Kidney glomerular epithelial cell (primary cell): ENCODE results near the gene STH.

Experiments
- DNase-seq: peaks from one replicate; lab custom pipeline; 2025; lab: John Stamatoyannopoulos, UW

STH gene

DNA sequence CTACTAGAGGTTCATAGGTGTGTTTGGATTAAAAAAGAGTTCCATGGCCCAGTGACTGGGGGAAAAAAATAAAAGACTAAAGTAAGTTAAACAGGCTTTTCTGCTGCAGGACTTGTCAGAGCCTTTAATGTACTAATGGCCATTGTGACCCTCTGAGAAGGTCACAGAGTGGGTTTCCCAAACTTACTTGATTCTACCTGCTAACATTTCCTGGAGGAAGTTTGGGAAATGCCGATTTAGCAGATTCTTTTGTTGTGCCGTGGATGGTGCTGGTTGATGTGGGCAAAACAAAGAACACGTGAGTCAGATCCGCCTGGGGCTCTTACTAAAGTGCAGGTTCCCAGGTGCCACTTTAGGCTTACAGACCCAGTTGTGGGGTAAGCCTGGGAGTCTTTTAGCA is 13.6 kb upstream of the STH start:
- no peak for DNase-seq

DNA sequence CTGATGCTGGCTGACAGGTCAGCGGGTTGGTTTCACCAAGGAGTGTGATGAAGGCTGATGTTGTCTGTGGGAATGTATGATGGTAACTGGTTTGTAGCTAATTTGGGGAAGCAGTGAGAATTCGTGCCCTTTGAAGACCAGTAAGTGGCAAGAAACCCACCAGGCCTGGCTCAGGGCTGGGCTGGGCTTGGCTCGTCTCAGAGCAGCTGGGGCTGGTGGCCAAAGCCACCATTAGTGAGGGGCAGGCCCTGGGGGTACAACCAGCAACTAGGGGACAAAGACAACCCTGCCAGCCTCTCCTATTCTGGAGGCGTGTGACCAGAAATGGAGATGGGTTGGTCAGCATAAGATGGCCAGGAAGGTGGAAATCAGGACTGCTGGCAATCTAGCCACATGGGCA is 13.0 kb upstream of the STH start:
- DNase-seq = no peak

DNA sequence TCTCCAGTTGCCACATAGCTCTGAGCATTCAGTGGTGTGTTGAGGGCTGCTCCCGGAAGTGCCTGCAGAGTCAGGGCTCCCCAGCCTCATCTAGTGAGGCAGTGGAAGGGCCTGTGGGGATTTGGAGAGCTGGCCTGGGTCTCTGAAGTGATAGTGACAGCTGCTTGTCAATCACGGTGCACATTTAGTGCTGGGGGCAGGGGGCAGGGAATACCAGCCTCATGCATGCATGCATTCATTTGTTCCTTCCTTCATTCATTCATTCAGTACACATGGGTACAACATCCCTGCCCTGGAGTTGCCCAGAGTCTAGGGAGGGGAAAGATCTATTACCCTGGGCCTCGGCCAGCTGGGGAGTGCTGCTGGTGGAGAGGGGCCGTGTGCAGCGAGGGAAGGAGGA is 11.3 kb upstream of the STH start:
- DNase-seq = no peak

DNA sequence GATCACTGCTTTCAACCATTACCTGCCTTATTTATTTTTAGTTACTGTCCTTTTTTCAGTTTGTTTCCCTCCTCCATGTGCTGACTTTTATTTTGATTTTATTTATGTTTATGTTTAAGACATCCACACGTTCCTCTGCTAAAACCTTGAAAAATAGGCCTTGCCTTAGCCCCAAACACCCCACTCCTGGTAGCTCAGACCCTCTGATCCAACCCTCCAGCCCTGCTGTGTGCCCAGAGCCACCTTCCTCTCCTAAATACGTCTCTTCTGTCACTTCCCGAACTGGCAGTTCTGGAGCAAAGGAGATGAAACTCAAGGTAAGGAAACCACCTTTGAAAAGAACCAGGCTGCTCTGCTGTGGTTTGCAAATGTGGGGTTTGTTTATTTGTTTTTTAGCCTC is 9.3 kb upstream of the STH start:
- no peak for DNase-seq

DNA sequence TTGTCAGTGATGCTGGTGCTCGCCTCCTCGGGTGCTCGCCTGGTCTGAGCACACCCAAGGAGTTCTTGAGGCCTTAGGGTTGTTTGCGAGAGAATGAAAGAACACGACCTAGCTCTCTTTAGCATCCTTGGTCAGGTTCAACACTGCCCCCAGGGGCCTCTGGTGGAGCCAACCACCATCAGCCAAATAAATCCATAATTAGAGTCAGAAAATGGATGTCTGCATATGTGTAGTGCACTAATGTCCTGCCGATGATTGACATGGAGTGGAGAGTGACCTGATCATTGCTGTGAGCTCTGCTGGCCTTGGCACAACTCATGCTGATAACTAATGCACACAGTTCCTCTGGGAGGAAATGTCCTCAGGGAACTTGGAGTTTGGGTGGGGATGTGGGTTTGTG is 8.2 kb upstream of the STH start:
- no peak for DNase-seq

DNA sequence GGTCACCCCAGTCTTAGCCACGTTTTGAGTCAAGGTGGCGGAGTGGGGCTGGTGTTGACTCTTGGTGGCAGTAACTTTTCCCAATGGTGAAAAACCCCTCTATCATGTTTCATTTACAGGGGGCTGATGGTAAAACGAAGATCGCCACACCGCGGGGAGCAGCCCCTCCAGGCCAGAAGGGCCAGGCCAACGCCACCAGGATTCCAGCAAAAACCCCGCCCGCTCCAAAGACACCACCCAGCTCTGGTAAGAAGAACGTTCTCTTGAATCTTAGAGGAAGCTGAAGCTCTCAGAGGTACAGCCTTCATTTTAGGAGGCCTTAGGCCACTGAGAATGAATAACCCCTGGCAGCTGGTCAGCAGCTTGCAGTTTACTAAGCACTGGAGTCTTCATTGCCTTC is 7.7 kb upstream of the STH start:
- DNase-seq = no peak

DNA sequence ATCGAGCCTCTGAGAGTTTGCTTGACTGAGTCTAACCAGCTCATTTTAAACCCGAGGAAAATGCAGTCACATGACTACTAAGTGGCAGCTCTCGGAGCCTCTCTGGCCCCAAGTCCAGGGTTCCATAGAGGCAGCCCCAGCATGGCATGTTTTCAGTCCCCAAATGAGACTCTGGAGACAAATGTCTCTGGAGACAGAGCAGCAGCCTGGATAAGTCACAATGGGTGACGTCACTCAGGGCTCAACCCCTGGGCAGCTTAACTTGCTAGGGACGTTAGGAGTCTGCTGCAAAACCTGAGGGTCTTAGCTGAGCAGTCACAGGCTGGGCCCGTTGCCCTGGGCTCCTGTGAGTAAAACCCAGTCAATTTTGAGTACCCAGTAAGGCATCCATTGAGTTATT is 6.9 kb upstream of the STH start:
- no peak for DNase-seq

DNA sequence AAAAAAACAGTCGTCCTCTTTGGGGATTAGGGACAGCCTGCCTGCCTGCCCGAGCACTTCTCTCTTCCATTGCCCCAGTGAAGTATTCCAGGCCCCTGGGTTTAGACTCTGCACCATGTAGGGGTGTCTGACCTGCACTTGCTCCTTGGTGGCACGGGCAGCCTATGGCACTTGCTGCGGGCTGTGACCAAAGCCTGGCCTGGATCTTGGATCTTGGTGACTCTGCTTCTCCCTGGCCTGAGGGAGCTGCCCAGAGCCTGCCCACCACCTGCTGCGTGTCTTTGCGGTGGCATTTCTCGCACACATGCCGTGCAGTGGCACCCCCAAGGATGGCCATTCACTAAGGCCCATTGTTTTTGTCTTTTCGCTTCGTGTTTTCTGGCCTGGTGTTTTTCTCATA is 6.1 kb upstream of the STH start:
- no peak for DNase-seq

DNA sequence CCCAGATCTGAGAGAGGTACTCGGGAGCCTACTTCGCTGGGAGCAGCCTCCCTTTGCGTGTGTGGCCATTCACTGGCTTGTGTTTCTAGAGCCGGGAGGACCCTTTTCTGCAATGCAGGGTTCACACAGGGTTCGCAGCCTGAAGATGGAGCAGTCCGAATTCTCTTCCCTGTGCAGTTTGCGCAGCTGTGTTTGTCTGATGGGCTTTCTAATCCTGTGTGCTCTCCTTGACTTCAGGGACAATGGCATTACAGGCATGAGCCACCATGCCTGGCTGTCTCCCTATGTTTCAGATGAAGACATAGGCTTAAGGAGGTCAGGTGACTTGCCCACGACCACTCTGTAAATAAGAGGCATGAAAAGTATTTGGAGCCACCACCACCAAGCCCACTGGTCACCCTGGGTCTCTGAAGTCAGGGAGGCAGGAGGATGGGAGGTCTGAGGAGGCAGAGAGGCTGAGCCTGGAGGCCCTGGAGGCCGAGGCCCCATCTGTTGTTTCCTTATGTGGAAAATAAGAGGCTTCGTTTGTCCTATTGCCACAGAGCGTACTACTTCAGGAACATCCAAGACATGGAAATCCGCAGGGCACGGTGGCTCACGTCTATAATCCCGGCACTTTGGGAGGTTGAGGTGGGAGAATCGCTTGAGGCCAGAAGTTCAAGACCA is 5.0 kb upstream of the STH start:
- no peak for DNase-seq

DNA sequence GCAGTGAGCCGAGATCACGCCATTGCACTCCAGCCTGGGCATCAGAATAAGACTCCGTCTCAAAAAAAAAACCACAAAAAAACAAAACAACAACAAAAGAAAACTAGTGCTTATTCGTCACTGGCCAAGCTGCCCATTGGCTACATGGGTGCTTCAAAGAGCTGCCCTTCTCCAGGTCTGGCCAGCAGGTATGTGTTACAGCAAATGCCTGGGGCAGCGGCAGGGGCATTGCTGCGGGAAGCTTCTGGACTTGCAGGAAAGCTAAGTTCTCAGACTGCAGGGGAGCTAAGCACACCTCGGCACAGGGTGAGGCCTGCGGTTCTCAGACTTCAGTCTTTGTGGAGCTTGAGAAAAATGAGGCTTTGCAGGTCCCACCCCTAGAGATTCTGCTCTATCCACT is 4.1 kb upstream of the STH start:
- no peak for DNase-seq

DNA sequence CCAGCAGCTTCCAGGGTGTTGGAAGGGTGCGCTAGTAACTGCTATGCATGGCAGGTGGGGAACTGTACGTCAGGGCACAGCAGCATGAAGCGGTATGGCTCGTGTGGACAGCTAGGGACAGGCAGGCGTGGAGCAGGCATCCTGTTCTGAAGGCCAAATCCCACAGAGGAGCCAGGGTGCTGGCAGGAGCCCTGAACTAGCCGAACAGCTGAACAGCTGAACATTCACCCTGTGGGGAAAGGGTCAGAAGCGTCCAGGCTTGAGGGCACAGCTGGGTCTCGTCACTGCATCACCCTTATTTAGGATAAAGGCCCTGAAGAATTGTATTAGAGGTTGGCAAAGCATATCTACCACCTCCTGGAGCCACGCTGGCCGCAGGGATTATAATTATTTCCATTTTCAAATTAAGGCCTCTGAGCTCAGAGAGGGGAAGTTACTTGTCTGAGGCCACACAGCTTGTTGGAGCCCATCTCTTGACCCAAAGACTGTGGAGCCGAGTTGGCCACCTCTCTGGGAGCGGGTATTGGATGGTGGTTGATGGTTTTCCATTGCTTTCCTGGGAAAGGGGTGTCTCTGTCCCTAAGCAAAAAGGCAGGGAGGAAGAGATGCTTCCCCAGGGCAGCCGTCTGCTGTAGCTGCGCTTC is 3.3 kb upstream of the STH start:
- no peak for DNase-seq

DNA sequence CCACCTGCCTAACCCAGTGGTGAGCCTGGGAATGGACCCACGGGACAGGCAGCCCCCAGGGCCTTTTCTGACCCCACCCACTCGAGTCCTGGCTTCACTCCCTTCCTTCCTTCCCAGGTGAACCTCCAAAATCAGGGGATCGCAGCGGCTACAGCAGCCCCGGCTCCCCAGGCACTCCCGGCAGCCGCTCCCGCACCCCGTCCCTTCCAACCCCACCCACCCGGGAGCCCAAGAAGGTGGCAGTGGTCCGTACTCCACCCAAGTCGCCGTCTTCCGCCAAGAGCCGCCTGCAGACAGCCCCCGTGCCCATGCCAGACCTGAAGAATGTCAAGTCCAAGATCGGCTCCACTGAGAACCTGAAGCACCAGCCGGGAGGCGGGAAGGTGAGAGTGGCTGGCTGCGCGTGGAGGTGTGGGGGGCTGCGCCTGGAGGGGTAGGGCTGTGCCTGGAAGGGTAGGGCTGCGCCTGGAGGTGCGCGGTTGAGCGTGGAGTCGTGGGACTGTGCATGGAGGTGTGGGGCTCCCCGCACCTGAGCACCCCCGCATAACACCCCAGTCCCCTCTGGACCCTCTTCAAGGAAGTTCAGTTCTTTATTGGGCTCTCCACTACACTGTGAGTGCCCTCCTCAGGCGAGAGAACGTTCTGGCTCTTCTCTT is 2.6 kb upstream of the STH start:
- DNase-seq = no peak

DNA sequence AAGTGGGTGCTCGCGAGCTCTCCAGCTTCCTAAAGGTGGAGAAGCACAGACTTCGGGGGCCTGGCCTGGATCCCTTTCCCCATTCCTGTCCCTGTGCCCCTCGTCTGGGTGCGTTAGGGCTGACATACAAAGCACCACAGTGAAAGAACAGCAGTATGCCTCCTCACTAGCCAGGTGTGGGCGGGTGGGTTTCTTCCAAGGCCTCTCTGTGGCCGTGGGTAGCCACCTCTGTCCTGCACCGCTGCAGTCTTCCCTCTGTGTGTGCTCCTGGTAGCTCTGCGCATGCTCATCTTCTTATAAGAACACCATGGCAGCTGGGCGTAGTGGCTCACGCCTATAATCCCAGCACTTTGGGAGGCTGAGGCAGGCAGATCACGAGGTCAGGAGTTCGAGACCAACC is 1.9 kb upstream of the STH start:
- no peak for DNase-seq

DNA sequence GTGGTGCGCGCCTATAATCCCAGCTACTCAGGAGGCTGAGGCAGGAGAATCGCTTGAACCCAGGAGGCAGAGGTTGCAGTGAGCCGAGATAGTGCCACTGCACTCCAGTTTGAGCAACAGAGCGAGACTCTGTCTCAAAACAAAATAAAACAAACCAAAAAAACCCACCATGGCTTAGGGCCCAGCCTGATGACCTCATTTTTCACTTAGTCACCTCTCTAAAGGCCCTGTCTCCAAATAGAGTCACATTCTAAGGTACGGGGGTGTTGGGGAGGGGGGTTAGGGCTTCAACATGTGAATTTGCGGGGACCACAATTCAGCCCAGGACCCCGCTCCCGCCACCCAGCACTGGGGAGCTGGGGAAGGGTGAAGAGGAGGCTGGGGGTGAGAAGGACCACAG is 1.4 kb upstream of the STH start:
- DNase-seq = no peak

DNA sequence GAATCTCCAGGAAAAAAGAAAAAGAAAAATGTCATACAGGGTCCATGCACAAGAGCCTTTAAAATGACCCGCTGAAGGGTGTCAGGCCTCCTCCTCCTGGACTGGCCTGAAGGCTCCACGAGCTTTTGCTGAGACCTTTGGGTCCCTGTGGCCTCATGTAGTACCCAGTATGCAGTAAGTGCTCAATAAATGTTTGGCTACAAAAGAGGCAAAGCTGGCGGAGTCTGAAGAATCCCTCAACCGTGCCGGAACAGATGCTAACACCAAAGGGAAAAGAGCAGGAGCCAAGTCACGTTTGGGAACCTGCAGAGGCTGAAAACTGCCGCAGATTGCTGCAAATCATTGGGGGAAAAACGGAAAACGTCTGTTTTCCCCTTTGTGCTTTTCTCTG is 845 bp downstream of the STH start:
- no peak for DNase-seq

DNA sequence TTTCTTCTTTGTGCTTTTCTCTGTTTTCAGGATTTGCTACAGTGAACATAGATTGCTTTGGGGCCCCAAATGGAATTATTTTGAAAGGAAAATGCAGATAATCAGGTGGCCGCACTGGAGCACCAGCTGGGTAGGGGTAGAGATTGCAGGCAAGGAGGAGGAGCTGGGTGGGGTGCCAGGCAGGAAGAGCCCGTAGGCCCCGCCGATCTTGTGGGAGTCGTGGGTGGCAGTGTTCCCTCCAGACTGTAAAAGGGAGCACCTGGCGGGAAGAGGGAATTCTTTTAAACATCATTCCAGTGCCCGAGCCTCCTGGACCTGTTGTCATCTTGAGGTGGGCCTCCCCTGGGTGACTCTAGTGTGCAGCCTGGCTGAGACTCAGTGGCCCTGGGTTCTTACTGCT is 1.2 kb downstream of the STH start:
- no peak for DNase-seq

DNA sequence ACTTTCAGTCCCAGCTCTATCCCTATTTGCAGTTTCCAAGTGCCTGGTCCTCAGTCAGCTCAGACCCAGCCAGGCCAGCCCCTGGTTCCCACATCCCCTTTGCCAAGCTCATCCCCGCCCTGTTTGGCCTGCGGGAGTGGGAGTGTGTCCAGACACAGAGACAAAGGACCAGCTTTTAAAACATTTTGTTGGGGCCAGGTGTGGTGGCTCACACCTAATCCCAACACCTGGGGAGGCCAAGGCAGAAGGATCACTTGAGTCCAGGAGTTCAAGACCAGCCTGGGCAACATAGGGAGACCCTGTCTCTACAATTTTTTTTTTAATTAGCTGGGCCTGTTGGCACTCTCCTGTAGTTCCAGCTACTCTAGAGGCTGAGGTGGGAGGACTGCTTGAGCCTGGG is 1.7 kb downstream of the STH start:
- no peak for DNase-seq

DNA sequence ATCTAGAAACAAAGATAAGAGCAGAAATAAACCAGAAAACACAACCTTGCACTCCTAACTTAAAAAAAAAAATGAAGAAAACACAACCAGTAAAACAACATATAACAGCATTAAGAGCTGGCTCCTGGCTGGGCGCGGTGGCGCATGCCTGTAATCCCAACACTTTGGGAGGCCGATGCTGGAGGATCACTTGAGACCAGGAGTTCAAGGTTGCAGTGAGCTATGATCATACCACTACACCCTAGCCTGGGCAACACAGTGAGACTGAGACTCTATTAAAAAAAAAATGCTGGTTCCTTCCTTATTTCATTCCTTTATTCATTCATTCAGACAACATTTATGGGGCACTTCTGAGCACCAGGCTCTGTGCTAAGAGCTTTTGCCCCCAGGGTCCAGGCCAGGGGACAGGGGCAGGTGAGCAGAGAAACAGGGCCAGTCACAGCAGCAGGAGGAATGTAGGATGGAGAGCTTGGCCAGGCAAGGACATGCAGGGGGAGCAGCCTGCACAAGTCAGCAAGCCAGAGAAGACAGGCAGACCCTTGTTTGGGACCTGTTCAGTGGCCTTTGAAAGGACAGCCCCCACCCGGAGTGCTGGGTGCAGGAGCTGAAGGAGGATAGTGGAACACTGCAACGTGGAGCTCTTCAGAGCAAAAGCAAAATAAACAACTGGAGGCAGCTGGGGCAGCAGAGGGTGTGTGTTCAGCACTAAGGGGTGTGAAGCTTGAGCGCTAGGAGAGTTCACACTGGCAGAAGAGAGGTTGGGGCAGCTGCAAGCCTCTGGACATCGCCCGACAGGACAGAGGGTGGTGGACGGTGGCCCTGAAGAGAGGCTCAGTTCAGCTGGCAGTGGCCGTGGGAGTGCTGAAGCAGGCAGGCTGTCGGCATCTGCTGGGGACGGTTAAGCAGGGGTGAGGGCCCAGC is 2.6 kb downstream of the STH start:
- no peak for DNase-seq

DNA sequence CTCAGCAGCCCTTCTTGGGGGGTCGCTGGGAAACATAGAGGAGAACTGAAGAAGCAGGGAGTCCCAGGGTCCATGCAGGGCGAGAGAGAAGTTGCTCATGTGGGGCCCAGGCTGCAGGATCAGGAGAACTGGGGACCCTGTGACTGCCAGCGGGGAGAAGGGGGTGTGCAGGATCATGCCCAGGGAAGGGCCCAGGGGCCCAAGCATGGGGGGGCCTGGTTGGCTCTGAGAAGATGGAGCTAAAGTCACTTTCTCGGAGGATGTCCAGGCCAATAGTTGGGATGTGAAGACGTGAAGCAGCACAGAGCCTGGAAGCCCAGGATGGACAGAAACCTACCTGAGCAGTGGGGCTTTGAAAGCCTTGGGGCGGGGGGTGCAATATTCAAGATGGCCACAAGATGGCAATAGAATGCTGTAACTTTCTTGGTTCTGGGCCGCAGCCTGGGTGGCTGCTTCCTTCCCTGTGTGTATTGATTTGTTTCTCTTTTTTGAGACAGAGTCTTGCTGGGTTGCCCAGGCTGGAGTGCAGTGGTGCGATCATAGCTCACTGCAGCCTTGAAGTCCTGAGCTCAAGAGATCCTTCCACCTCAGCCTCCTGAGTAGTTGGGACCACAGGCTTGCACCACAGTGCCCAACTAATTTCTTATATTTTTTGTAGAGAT is 3.4 kb downstream of the STH start:
- DNase-seq = peak; percentile 15

DNA sequence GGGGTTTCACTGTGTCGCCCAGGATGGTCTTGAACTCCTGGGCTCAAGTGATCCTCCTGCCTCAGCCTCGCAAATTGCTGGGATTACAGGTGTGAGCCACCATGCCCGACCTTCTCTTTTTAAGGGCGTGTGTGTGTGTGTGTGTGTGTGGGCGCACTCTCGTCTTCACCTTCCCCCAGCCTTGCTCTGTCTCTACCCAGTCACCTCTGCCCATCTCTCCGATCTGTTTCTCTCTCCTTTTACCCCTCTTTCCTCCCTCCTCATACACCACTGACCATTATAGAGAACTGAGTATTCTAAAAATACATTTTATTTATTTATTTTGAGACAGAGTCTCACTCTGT is 3.9 kb downstream of the STH start:
- no peak for DNase-seq

DNA sequence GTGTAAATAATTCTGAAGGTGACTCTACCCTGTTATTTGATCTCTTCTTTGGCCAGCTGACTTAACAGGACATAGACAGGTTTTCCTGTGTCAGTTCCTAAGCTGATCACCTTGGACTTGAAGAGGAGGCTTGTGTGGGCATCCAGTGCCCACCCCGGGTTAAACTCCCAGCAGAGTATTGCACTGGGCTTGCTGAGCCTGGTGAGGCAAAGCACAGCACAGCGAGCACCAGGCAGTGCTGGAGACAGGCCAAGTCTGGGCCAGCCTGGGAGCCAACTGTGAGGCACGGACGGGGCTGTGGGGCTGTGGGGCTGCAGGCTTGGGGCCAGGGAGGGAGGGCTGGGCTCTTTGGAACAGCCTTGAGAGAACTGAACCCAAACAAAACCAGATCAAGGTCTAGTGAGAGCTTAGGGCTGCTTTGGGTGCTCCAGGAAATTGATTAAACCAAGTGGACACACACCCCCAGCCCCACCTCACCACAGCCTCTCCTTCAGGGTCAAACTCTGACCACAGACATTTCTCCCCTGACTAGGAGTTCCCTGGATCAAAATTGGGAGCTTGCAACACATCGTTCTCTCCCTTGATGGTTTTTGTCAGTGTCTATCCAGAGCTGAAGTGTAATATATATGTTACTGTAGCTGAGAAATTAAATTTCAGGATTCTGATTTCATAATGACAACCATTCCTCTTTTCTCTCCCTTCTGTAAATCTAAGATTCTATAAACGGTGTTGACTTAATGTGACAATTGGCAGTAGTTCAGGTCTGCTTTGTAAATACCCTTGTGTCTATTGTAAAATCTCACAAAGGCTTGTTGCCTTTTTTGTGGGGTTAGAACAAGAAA is 5.1 kb downstream of the STH start:
- no peak for DNase-seq
